IMR-90 (cell line): ENCODE results near the gene FAM184A. TPM values are rescaled to one million over a fixed set of nuclear protein-coding genes. Genes with fewer than 3 reads are reported as not detected.

ENCODE experiments used
- ATAC-seq: fragments of 200-7000 bp; cut with Tn5 transposase; 2 replicates; pipeline ENCODE4 v1.9.1; 2020; ENCODE audit warnings: low read depth, mild to moderate bottlenecking, moderate library complexity
- BruUV-seq: library from RNA; stranded (reverse); fragments of 400-500 nt; replicated peaks from 2 replicates; lab custom pipeline; 2021; lab: Mats Ljungman, UMichigan
- CTCF ChIA-PET: fragments of 300-600 bp; formaldehyde crosslinking; extraction: SDS; loops from one replicate; lab custom pipeline; 2021; ENCODE audit warnings: antibody characterized with exemption; lab: Yijun Ruan, JAX
- POLR2A ChIA-PET: fragments of 300-600 bp; sonication (Branson Sonifier 250); formaldehyde crosslinking; loops from one replicate; lab custom pipeline; 2022; ENCODE audit warnings: antibody characterized with exemption; ENCODE audit not compliant: unreplicated experiment; lab: Charles Lee
- DNase-seq: peaks from one replicate; pipeline ENCODE4 v3.0.0; 2013
- H2AFZ ChIP-seq: replicated peaks from 2 replicates; pipeline ENCODE3; 2013; ENCODE audit warnings: low read length, mild to moderate bottlenecking; ENCODE audit not compliant: poor library complexity
- H2AK5ac ChIP-seq: 2 replicates; pipeline ENCODE4 v1.6.1; 2013; ENCODE audit warnings: low read depth, low read length, inconsistent platforms
- H2AK9ac ChIP-seq: replicated peaks from 2 replicates; pipeline ENCODE3; 2013; ENCODE audit warnings: mild to moderate bottlenecking, low read depth, low read length, moderate library complexity; ENCODE audit not compliant: poor library complexity
- H2BK120ac ChIP-seq: 2 replicates; pipeline ENCODE4 v1.6.1; 2013; ENCODE audit warnings: low read depth, low read length, inconsistent platforms
- H2BK15ac ChIP-seq: 3 replicates; pipeline ENCODE4 v1.6.1; 2013; ENCODE audit warnings: low read depth, low read length, inconsistent platforms
- H2BK20ac ChIP-seq: 2 replicates; pipeline ENCODE4 v1.6.1; 2013; ENCODE audit warnings: low read depth, mild to moderate bottlenecking, inconsistent platforms, low read length, moderate library complexity
- H2BK5ac ChIP-seq: 2 replicates; pipeline ENCODE4 v1.6.1; 2013; ENCODE audit warnings: mild to moderate bottlenecking, low read depth, low read length, inconsistent platforms; ENCODE audit not compliant: poor library complexity, severe bottlenecking
- H3K14ac ChIP-seq: replicated peaks from 2 replicates; pipeline ENCODE4 v1.6.1; 2013; ENCODE audit warnings: low read depth, low read length, inconsistent platforms
- H3K18ac ChIP-seq: 2 replicates; pipeline ENCODE4 v1.6.1; 2013; ENCODE audit warnings: low read depth, low read length, control low read depth
- H3K23ac ChIP-seq: 2 replicates; pipeline ENCODE4 v1.6.1; 2013; ENCODE audit warnings: low read depth, low read length, inconsistent platforms
- H3K27ac ChIP-seq: 2 replicates; pipeline ENCODE4 v1.5.1; 2013; ENCODE audit warnings: mild to moderate bottlenecking, control low read depth, low read length; ENCODE audit not compliant: insufficient read depth
- H3K27me3 ChIP-seq: 2 replicates; pipeline ENCODE4 v1.6.1; 2013; ENCODE audit warnings: low read length; ENCODE audit not compliant: control insufficient read depth, insufficient read depth
- H3K36me3 ChIP-seq: 2 replicates; pipeline ENCODE4 v1.6.1; 2013; ENCODE audit warnings: low read length, mixed read lengths; ENCODE audit not compliant: control insufficient read depth, insufficient read depth
- H3K4ac ChIP-seq: 2 replicates; pipeline ENCODE4 v1.6.1; 2013; ENCODE audit warnings: low read depth, low read length, inconsistent platforms
- H3K4me1 ChIP-seq: 2 replicates; pipeline ENCODE4 v1.6.1; 2013; ENCODE audit warnings: low read length, mixed read lengths; ENCODE audit not compliant: control insufficient read depth, insufficient read depth
- H3K4me2 ChIP-seq: 2 replicates; pipeline ENCODE4 v1.6.1; 2013; ENCODE audit warnings: low read depth, mild to moderate bottlenecking, control low read depth, low read length, moderate library complexity
- H3K4me3 ChIP-seq: 2 replicates; pipeline ENCODE4 v1.5.1; 2013; ENCODE audit warnings: low read depth, mild to moderate bottlenecking, control low read depth, low read length, moderate library complexity; ENCODE audit not compliant: insufficient read depth
- H3K56ac ChIP-seq: 2 replicates; pipeline ENCODE4 v1.6.1; 2013; ENCODE audit warnings: low read length, inconsistent platforms; ENCODE audit not compliant: insufficient read depth; ENCODE audit errors: extremely low read depth
- H3K79me1 ChIP-seq, 2 experiments: 2 replicates each; pipeline ENCODE4 v1.6.1; 2013; ENCODE audit warnings: low read length in 2 of 2, inconsistent platforms in 1 of 2, low read depth in 1 of 2
- H3K9ac ChIP-seq: 2 replicates; pipeline ENCODE4 v1.6.1; 2013; ENCODE audit warnings: low read depth, low read length, control low read depth
- H3K9me1 ChIP-seq: 2 replicates; pipeline ENCODE4 v1.6.1; 2013; ENCODE audit warnings: low read length, inconsistent platforms; ENCODE audit not compliant: insufficient read depth
- H3K9me3 ChIP-seq: 2 replicates; pipeline ENCODE4 v1.6.1; 2013; ENCODE audit warnings: low read length; ENCODE audit not compliant: control insufficient read depth, insufficient read depth
- H4K20me1 ChIP-seq: 2 replicates; pipeline ENCODE4 v1.6.1; 2013; ENCODE audit warnings: low read length, inconsistent platforms; ENCODE audit not compliant: insufficient read depth
- H4K5ac ChIP-seq: 2 replicates; pipeline ENCODE4 v1.6.1; 2013; ENCODE audit warnings: mild to moderate bottlenecking, low read depth, low read length, control low read depth
- H4K8ac ChIP-seq, 2 experiments: 2 replicates each; pipeline ENCODE4 v1.6.1; 2013; ENCODE audit warnings: low read depth in 2 of 2, low read length in 2 of 2, control low read depth in 1 of 2, inconsistent platforms in 1 of 2
- H4K91ac ChIP-seq: 2 replicates; pipeline ENCODE4 v1.6.1; 2013; ENCODE audit warnings: low read depth, low read length, inconsistent platforms; ENCODE audit not compliant: insufficient read depth
- BHLHE40 ChIP-seq: fragments of 150-350 bp; IDR thresholded peaks from 2 replicates; pipeline ENCODE4 v1.6.1; 2016; ENCODE audit warnings: mild to moderate bottlenecking, low read depth, low read length
- CEBPB ChIP-seq: IDR thresholded peaks from 2 replicates; pipeline ENCODE4 v1.6.1; 2012; ENCODE audit warnings: low read depth, low read length, improper control_type of control experiment
- MAFK ChIP-seq: IDR thresholded peaks from 2 replicates; pipeline ENCODE4 v1.6.1; 2012; ENCODE audit warnings: low read depth, low read length, improper control_type of control experiment
- MAZ ChIP-seq: IDR thresholded peaks from 2 replicates; pipeline ENCODE4 v1.6.1; 2012; ENCODE audit warnings: low read depth, mild to moderate bottlenecking, low read length, improper control_type of control experiment, moderate library complexity, borderline replicate concordance
- NFE2L2 ChIP-seq: fragments of 150-350 bp; IDR thresholded peaks from 2 replicates; pipeline ENCODE4 v1.6.1; 2016; ENCODE audit warnings: low read depth, mild to moderate bottlenecking, low read length
- RAD21 ChIP-seq: IDR thresholded peaks from 2 replicates; pipeline ENCODE4 v1.6.1; 2012; ENCODE audit warnings: low read length, improper control_type of control experiment
- RCOR1 ChIP-seq: IDR thresholded peaks from 2 replicates; pipeline ENCODE4 v1.6.1; 2012; ENCODE audit warnings: mild to moderate bottlenecking, low read length, improper control_type of control experiment; ENCODE audit not compliant: insufficient replicate concordance
- RFX5 ChIP-seq: IDR thresholded peaks from 2 replicates; pipeline ENCODE4 v1.8.0; 2012; ENCODE audit warnings: low read depth, mild to moderate bottlenecking, low read length, moderate library complexity
- SMC3 ChIP-seq: fragments of 150-350 bp; IDR thresholded peaks from 2 replicates; pipeline ENCODE4 v1.6.1; 2016; ENCODE audit warnings: low read depth, mild to moderate bottlenecking, antibody characterized with exemption, low read length, moderate library complexity
- WGBS, 2 experiments: methylation state at CpG; one replicate each; pipeline versions ENCODE4 v1.1.5 to v1.1.7; 2013; ENCODE audit warnings: missing lambda C conversion rate in 2 of 2; ENCODE audit not compliant: insufficient read length in 1 of 2; ENCODE audit errors: extremely low coverage in 2 of 2; 5-methylcytosine and 5-hydroxymethylcytosine counted together
- dilution Hi-C: fragments of 300-500 bp; cut with HindIII; formaldehyde crosslinking; loops from one replicate; pipeline ENCODE4 v1.14.3; 2018; ENCODE audit warnings: low sequenced_read_pairs; ENCODE audit not compliant: unreplicated experiment
- in situ Hi-C: fragments of 300-500 bp; cut with MboI; formaldehyde crosslinking; loops from 3 replicates; pipeline ENCODE4 v1.14.3; 2019; ENCODE audit warnings: low sequenced_read_pairs, inconsistent platforms, mixed read lengths
- intact Hi-C: fragments of 100-400 bp; cut with micrococcal nuclease; formaldehyde crosslinking; loops from 2 replicates; pipeline ENCODE4 v1.10.0; 2022
- polyA plus RNA-seq, 3 experiments: library from polyadenylated mRNA; depleted of rRNA; stranded (reverse); fragments of >200 nt; gene quantifications; 2 replicates each; pipeline ENCODE4 v1.2.3, GENCODE V29; 2012; ENCODE audit warnings: low replicate concordance in 1 of 3
- total RNA-seq: library from RNA; depleted of rRNA; stranded (reverse); fragments of >200 nt; gene quantifications from 2 replicates; pipeline ENCODE4 v1.2.3, GENCODE V29; 2012
- TF ChIP-seq, protein P1 (sequence below): conservative IDR thresholded peaks from 2 replicates; pipeline ENCODE4 v1.5.1; 2012; ENCODE audit warnings: mild to moderate bottlenecking, low read depth, low read length, improper control_type of control experiment

The FAM184A gene
- total and polyA plus RNA-seq, 2 of the 4 experiments (the other 2 are of a cell fraction): 0.03 TPM; not detected in 1

- ChIA-PET POLR2A (no interaction called here), CTCF (no interaction called here)
- Histone ChIP-seq H4K91ac (no peak overlapping the region), H4K20me1 (no peaks in the 10 kb centered on the region), H3K9me3 (no peaks in the 10 kb centered on the region), H3K4me2 (no peak overlapping the region), H3K14ac (no peak overlapping the region), H2AK5ac (no peak overlapping the region), H2BK15ac (no peak overlapping the region), H2AFZ (no peak overlapping the region), H3K23ac (no peak overlapping the region), H3K9ac (no peak overlapping the region), H3K4me1 (no peaks in the 10 kb centered on the region), H2BK5ac (no peak overlapping the region), H2AK9ac (no peak overlapping the region), H4K8ac (no peak overlapping the region), H3K56ac (no peak overlapping the region), H3K18ac (no peak overlapping the region), H3K27ac (no peak overlapping the region), H3K27me3 (no peaks in the 10 kb centered on the region), H3K9me1 (no peaks in the 10 kb centered on the region), H2BK120ac (no peak overlapping the region), H3K36me3 (no peaks in the 10 kb centered on the region), H3K4ac (no peak overlapping the region), H2BK20ac (no peak overlapping the region), H4K5ac (no peak overlapping the region), H3K4me3 (no peak overlapping the region), H3K79me1 (no peaks in the 10 kb centered on the region)
- intact Hi-C loops: no loop called here
- ATAC-seq (no peak), DNase-seq (no peak)
- WGBS, 2 experiments: no CpG with 5 or more reads among the region's 5 CpGs
- TF ChIP-seq SMC3: no peak
- no peak for TF ChIP-seq BHLHE40
- TF ChIP-seq RAD21: no peak
- TF ChIP-seq RFX5: no peak
- TF ChIP-seq, protein P1, sequence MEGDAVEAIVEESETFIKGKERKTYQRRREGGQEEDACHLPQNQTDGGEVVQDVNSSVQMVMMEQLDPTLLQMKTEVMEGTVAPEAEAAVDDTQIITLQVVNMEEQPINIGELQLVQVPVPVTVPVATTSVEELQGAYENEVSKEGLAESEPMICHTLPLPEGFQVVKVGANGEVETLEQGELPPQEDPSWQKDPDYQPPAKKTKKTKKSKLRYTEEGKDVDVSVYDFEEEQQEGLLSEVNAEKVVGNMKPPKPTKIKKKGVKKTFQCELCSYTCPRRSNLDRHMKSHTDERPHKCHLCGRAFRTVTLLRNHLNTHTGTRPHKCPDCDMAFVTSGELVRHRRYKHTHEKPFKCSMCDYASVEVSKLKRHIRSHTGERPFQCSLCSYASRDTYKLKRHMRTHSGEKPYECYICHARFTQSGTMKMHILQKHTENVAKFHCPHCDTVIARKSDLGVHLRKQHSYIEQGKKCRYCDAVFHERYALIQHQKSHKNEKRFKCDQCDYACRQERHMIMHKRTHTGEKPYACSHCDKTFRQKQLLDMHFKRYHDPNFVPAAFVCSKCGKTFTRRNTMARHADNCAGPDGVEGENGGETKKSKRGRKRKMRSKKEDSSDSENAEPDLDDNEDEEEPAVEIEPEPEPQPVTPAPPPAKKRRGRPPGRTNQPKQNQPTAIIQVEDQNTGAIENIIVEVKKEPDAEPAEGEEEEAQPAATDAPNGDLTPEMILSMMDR: no peak
- no peak for TF ChIP-seq RCOR1
- no peak for TF ChIP-seq CEBPB
- no peak for TF ChIP-seq MAFK
- TF ChIP-seq MAZ: no peak
- no peak for TF ChIP-seq NFE2L2
- no TSS peak for BruUV-seq
- in situ Hi-C loops: no loop called here
- dilution Hi-C loops: no loop called here
Measured at GRCh38 chr6:119044255-119044654, 34.2 kb downstream of the FAM184A start.
